ENCODE measurements around the gene MACC1. TPM values are rescaled to one million over a fixed set of nuclear protein-coding genes. Genes with fewer than 3 reads are reported as not detected.

MACC1 gene
- total and polyA plus RNA-seq, 2 donors (not counting 3 experiments of a cell fraction or from before 2014, with no cell fraction given), result not detected

GRCh38 chr7:20136647-20137046 lies 80.5 kb downstream of the MACC1 start:
- CTCF ChIA-PET, result no interaction called here
- no TSS peak for BruUV-seq (replicated peaks)

More at GRCh38 chr7:20136647-20137046, 80.5 kb downstream of the MACC1 start:
- dilution Hi-C loops (cut with MboI; ENCODE audit: extremely low pct_ligation_motif_present, low sequenced_read_pairs), result no loop called here
- Histone ChIP-seq H4K20me1 (replicated peaks; ENCODE audit: control insufficient read depth, extremely low read depth, insufficient read depth, low read length) (no peaks in the 10 kb centered on the region), H3K79me2 (ENCODE audit: control insufficient read depth, insufficient read depth, low read length) (no peaks in the 10 kb centered on the region), H3K27me3 (ENCODE audit: control insufficient read depth in 2 of 2, insufficient read depth in 2 of 2, low read length in 2 of 2) (no peaks in the 10 kb centered on the region), H2AFZ (ENCODE audit: low read depth, low read length) (no peak overlapping the region), H3K4me3 (replicated peaks in 1 of 3; ENCODE audit: insufficient read depth in 1 of 3, low read depth in 1 of 3, low read length in 3 of 3) (no peak overlapping the region), H3K9me3 (replicated peaks; ENCODE audit: control insufficient read depth, insufficient read depth, low read length) (no peaks in the 10 kb centered on the region), H3K9ac (replicated peaks; ENCODE audit: extremely low read depth, insufficient read depth, low read length) (no peak overlapping the region), H3K27ac (ENCODE audit: insufficient read depth, low read depth, low read length) (no peak overlapping the region), H3K4me1 (ENCODE audit: control insufficient read depth, extremely low read depth, insufficient read depth, low read length) (no peaks in the 10 kb centered on the region), H3K9me1 (replicated peaks; ENCODE audit: control insufficient read depth, extremely low read depth, insufficient read depth, low read length) (no peaks in the 10 kb centered on the region), H3K36me3 (ENCODE audit: control insufficient read depth in 2 of 2, extremely low read depth in 1 of 2, insufficient read depth in 2 of 2, low read length in 2 of 2) (no peaks in the 10 kb centered on the region), H3K4me2 (ENCODE audit: insufficient read depth, low read length) (no peak overlapping the region)
- intact Hi-C loops (cut with micrococcal nuclease), result no loop called here
- TF ChIP-seq EZH2 (IDR thresholded peaks at IDR 0.05; ENCODE audit: borderline replicate concordance, low read depth, low read length, severe bottlenecking), result no peak
- no peak for TF ChIP-seq MYC (IDR thresholded peaks at IDR 0.05; ENCODE audit: low read depth, low read length)
- no peak for TF ChIP-seq POLR2A (IDR thresholded peaks at IDR 0.05; ENCODE audit: low read depth, low read length)
- no peak for TF ChIP-seq FOS (IDR thresholded peaks at IDR 0.05; ENCODE audit: borderline replicate concordance, insufficient read depth, low read length)
- no peak for TF ChIP-seq GATA2 (IDR thresholded peaks at IDR 0.05; ENCODE audit: insufficient read depth, insufficient read length, low read depth, low read length)
- TF ChIP-seq POLR2AphosphoS5 (IDR thresholded peaks at IDR 0.05; ENCODE audit: insufficient read depth, low read depth, low read length), result no peak
- no peak for TF ChIP-seq JUN (IDR thresholded peaks at IDR 0.05; ENCODE audit: borderline replicate concordance, insufficient read depth, insufficient read length, low read depth)
- TF ChIP-seq, protein P1, sequence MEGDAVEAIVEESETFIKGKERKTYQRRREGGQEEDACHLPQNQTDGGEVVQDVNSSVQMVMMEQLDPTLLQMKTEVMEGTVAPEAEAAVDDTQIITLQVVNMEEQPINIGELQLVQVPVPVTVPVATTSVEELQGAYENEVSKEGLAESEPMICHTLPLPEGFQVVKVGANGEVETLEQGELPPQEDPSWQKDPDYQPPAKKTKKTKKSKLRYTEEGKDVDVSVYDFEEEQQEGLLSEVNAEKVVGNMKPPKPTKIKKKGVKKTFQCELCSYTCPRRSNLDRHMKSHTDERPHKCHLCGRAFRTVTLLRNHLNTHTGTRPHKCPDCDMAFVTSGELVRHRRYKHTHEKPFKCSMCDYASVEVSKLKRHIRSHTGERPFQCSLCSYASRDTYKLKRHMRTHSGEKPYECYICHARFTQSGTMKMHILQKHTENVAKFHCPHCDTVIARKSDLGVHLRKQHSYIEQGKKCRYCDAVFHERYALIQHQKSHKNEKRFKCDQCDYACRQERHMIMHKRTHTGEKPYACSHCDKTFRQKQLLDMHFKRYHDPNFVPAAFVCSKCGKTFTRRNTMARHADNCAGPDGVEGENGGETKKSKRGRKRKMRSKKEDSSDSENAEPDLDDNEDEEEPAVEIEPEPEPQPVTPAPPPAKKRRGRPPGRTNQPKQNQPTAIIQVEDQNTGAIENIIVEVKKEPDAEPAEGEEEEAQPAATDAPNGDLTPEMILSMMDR (IDR thresholded peaks at IDR 0.05; ENCODE audit: extremely low read depth in 1 of 2, insufficient read depth in 1 of 2, low read depth in 1 of 2, low read length in 2 of 2), result no peak
- TF ChIP-seq, protein P2, sequence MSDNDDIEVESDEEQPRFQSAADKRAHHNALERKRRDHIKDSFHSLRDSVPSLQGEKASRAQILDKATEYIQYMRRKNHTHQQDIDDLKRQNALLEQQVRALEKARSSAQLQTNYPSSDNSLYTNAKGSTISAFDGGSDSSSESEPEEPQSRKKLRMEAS (IDR thresholded peaks at IDR 0.05; ENCODE audit: insufficient read depth, insufficient read length), result no peak
- FAIRE-seq (no peak), DNase-seq (ENCODE audit: low read depth, low spot score) (no peak)
- POLR2A ChIA-PET, result no interaction called here
